Ascending aorta (tissue), 2 donors: ENCODE measurements around the gene ARID1B. TPM values are rescaled to one million over a fixed set of nuclear protein-coding genes. Genes with fewer than 3 reads are reported as not detected.

Source experiments
- DNase-seq, 2 donors: peaks; one replicate each; pipeline ENCODE4 v3.0.0-alpha.2; 2019; ENCODE audit warnings: low spot score in 2 of 2
- H3K27ac ChIP-seq, 2 donors: fragments of 200-600 bp; sonication (generic); one replicate each; pipeline ENCODE4 v1.5.1; 2016 to 2017; ENCODE audit warnings: mild to moderate bottlenecking in 1 of 2
- H3K27me3 ChIP-seq: fragments of 200-600 bp; sonication (generic); one replicate; pipeline ENCODE4 v1.5.1; 2017
- H3K36me3 ChIP-seq, 2 donors: fragments of 200-600 bp; sonication (generic); one replicate each; pipeline ENCODE4 v1.5.1; 2016
- H3K4me1 ChIP-seq, 2 donors: fragments of 200-600 bp; sonication (generic); one replicate each; pipeline ENCODE4 v1.5.1; 2016 to 2017; ENCODE audit warnings: mild to moderate bottlenecking in 1 of 2
- H3K4me3 ChIP-seq, 2 donors: fragments of 200-600 bp; sonication (generic); one replicate each; pipeline ENCODE4 v1.5.1; 2016 to 2017; ENCODE audit warnings: mild to moderate bottlenecking in 1 of 2
- H3K9me3 ChIP-seq, 2 donors: fragments of 200-600 bp; sonication (generic); one replicate each; pipeline ENCODE4 v1.5.1; 2016
- intact Hi-C: fragments of 100-400 bp; cut with DNase I; formaldehyde crosslinking; loops from one replicate; pipeline ENCODE4 v1.15.1; 2023
- total RNA-seq: library from RNA; depleted of rRNA; stranded (reverse); fragments of >200 nt; gene quantifications from one replicate; pipeline ENCODE4 v1.1.0, GENCODE V29; 2016
- TF ChIP-seq, protein P1 (sequence below), 3 experiments: fragments of 200-600 bp in 2 of 3; fragments of 450-650 bp in 1 of 3; sonication (generic) in 2 of 3; IDR thresholded peaks; one replicate each; pipeline ENCODE4 v1.5.1; 2016 to 2019; ENCODE audit warnings: antibody characterized with exemption in 3 of 3, mild to moderate bottlenecking in 1 of 3, moderate library complexity in 1 of 3

Gene ARID1B
- total RNA-seq, 1 donor from 2014 or later = 97.9 TPM

DNA sequence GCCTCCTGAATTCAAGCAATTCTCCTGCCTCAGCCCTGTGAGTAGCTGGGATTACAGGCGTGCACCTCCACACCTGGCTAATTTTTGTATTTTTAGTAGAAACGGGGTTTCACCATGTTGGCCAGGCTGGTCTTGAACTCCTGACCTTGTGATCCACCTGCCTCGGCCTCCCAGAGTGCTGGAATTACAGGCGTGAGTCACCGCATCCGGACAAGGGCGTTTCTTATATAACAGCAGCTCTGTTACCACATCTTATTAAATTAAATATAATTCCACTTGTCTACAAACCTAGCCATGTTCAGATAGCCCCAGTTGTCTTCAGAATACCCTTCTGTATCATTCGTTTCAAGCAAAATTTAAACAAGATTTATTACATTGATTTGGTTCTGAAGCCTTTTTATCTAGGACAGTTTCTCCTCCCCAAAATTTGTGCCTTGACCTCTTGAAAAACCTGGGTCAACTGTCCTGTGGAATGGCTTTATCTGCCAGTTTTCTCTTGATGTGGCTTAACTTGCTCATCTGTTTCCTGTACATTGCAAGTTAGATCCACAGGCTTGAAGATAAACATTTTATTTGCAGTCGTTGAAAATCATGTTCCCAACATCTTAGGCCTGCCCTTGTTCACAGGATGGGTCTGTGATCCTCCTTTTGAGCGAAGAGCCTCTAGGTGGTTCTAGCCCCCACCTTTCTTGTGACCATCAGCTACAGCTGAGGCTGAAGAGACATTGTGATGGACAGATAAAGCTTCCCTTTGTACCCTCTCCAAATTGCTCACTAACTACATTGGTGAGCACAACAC is 132.2 kb downstream of the ARID1B start:
- H3K4me1 ChIP-seq = no peaks in the 10 kb centered on the region
- no peak for DNase-seq
- no peaks in the 10 kb centered on the region for H3K9me3 ChIP-seq
- no peak overlapping the region for H3K4me3 ChIP-seq
- no peak overlapping the region for H3K27ac ChIP-seq
- TF ChIP-seq, protein P1, sequence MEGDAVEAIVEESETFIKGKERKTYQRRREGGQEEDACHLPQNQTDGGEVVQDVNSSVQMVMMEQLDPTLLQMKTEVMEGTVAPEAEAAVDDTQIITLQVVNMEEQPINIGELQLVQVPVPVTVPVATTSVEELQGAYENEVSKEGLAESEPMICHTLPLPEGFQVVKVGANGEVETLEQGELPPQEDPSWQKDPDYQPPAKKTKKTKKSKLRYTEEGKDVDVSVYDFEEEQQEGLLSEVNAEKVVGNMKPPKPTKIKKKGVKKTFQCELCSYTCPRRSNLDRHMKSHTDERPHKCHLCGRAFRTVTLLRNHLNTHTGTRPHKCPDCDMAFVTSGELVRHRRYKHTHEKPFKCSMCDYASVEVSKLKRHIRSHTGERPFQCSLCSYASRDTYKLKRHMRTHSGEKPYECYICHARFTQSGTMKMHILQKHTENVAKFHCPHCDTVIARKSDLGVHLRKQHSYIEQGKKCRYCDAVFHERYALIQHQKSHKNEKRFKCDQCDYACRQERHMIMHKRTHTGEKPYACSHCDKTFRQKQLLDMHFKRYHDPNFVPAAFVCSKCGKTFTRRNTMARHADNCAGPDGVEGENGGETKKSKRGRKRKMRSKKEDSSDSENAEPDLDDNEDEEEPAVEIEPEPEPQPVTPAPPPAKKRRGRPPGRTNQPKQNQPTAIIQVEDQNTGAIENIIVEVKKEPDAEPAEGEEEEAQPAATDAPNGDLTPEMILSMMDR (IDR thresholded peaks at IDR 0.05) = no peak
- intact Hi-C loops = no loop called here
- H3K36me3 ChIP-seq = no peaks in the 10 kb centered on the region
- H3K27me3 ChIP-seq = no peaks in the 10 kb centered on the region

DNA sequence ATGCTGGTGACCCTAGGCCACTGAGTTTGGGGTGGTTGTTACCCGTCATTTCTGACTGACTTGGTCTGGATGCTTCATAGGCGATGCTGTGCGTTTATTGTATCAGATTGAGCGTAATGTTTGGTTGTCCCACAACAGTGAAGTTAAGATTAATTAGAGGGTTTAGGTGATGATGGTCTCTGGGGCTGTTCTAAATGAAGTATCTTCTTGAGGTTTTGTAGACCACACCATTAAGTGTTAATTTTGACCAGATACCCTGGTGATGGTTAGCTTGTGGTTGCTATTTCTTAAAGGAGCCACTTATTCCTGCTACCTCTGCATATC is 132.8 kb downstream of the ARID1B start:
- Histone ChIP-seq H3K36me3 (no peaks in the 10 kb centered on the region), H3K27ac (no peak overlapping the region), H3K4me3 (no peak overlapping the region), H3K4me1 (no peaks in the 10 kb centered on the region), H3K9me3 (no peaks in the 10 kb centered on the region), H3K27me3 (no peaks in the 10 kb centered on the region)
- intact Hi-C loops = no loop called here
- DNase-seq = no peak
- TF ChIP-seq, protein P1 (IDR thresholded peaks at IDR 0.05) = no peak

DNA sequence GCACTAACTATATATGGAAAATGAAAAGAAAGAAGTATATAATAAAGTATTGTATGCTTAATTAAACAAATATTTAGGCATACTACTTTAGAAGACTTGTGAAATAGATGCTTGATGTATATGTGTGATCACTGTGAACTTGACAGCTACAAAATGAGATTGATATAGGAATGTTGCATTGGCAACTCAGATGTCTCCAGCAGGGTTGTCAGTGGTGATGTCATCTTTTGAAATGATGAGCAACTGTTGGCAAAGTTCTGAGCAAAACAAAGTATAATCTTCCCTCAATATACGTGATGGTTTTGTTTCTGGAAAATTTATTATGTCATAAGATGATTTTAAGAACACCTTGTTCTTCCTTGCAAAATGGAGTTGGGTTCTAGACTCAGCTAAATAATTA is 133.8 kb downstream of the ARID1B start:
- H3K4me1 ChIP-seq = no peaks in the 10 kb centered on the region

DNA sequence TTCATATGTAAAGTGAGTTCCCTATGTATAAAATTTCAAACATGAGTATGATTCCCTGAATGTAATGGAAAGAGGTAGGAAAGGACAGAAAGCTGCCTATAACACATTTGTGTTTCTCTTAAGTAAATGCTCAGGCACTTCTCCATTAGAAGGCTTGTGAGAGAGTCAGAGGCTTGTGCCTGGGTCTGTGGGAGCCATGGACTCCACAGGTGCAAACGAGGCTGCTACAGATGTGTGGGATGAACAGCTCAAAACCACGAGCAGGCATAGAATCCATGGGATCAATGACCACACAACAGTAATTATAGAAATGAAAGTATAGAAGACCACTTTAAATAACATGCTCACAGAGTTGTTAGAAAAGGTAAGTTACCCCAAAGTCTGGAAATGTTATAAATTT is 134.4 kb downstream of the ARID1B start:
- TF ChIP-seq, protein P1 (IDR thresholded peaks at IDR 0.05) = no peak
- intact Hi-C loops = no loop called here

More for the DNA sequence above, 133.8 kb downstream of the ARID1B start:
- Histone ChIP-seq H3K36me3 (no peaks in the 10 kb centered on the region), H3K27me3 (no peaks in the 10 kb centered on the region), H3K9me3 (no peaks in the 10 kb centered on the region), H3K4me3 (no peak overlapping the region), H3K27ac (no peak overlapping the region)
- DNase-seq = no peak
- TF ChIP-seq, protein P1 (IDR thresholded peaks at IDR 0.05) = no peak
- intact Hi-C loops = no loop called here

DNA sequence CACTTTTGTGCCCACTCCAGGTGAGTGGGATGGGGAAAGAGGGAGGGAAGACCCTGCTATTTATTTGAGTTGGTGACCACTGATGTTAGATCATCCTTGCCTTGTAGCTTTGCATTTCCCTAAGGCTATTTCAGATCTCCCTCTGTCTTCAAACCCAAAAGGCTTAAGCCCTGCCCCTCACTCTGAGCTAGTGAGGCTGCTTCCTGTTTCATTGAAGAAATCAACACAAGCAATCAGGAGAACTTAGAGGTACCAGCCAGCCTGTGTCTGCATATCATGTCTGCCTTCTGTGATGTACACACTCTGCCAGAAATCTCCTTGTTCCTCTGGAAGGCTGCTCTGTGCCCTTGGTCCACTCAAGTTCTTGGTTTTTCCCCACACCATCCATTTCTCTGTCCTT is 135.3 kb downstream of the ARID1B start:
- Histone ChIP-seq H3K36me3 (no peaks in the 10 kb centered on the region), H3K4me3 (no peak overlapping the region), H3K4me1 (peaks cover 0 to 7% of the 10 kb centered on the region in 2 donors), H3K27ac (no peak overlapping the region), H3K9me3 (no peaks in the 10 kb centered on the region), H3K27me3 (no peaks in the 10 kb centered on the region)
- intact Hi-C loops = no loop called here
- DNase-seq = no peak
- TF ChIP-seq, protein P1 (IDR thresholded peaks at IDR 0.05) = no peak

More for the DNA sequence above, 134.4 kb downstream of the ARID1B start:
- no peaks in the 10 kb centered on the region for H3K36me3 ChIP-seq
- no peak overlapping the region for H3K27ac ChIP-seq
- peaks cover 0 to 3% of the 10 kb centered on the region in 2 donors for H3K4me1 ChIP-seq
- DNase-seq = no peak
- H3K9me3 ChIP-seq = no peaks in the 10 kb centered on the region
- no peak overlapping the region for H3K4me3 ChIP-seq
- no peaks in the 10 kb centered on the region for H3K27me3 ChIP-seq
